ENCODE results near the gene NOTCH2.

The NOTCH2 gene

DNA sequence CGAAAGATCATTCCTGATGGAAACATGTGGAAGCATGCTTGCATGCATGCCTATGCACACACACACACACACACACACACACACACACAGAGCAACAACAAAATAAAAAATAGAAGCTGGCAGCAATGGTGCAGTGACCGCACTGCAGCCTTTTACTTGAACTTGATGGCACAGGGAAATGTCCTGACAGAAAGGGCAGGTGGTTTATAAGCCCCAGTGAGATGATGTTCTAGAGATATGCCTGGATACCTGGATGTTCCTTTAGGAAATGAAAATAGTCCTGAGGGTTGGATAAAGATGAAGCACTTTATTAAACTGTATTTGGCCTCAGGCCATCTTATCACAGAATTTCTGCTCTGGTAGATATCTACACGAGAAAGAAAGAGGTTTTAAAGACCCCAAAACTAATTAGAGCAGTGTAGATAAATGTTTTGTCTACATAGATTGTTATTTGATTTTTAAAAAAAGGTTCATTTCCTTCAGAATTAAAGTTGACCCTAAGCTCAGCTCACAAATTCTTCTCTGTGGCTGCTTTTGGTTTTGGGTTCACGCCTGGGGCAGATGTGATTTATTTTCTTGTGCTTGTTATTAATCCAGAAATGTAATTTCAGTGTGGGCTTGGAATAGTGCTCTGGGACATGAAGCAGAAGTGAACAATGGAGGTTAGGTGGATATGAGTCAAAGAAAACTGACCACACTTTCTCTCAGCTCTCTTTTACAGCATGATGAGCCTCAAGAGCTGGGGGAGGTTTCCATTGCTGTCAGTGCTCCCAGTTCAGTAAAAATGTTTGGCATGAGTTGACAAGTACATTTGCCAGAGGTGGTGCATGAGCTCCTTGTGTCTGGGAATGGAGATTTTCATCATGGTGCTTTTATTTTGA lies 196.1 kb downstream of the NOTCH2 start:
- DNase-seq (ENCODE audit: low spot score): peak; percentile 54

DNA sequence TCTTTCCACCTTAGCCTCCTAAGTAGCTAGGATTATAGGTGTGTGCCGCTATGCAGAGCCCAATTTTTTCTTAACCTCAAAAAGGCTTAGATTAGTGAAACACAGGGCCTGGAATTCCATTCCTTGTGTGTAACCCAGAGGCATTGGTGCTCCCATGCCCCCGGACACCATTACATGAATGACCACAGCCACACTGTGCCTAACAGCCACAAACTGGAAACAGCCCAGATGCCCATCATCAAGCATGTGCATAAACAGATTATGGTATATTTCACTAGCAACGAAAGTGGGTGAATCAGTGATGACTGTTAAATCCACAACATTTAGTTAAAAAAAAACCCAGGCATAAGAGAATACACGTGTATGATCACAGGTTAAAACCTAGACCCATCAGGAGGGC lies 197.6 kb downstream of the NOTCH2 start:
- no peak for DNase-seq (ENCODE audit: low spot score)

DNA sequence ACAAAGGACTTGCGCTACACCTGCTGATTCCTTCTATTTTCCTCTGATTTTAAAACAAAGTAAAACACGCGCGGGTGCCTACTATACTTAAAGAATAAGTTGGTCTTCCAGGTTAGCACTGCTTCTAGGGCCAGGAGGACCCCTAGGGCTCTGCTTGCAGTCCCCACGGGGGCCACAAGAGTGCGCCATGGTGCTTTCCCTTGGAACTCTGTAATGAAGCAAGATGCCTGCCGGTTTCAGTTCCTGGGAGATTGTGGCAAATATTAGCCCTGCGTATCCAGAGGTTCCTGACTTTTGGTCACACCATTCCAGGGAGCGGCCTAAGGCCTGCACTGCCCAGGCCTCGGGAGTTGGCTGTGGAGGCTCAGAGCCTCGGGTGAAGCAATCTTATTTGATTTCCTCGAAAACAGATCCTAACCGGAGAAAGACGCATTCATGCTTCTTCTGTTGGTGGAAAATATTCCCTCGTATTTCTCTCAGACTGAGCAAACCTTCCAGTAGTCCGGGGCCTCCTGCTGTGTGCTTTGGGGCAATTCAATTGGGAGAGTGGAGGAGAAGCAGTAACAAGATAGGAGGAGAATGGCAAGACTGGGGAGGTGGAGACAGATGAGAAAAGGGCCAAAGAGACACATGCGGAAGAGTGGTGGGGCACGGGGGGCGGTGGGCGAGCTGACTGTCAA lies 198.4 kb downstream of the NOTCH2 start:
- peak; percentile 90 for DNase-seq (ENCODE audit: low spot score)

DNA sequence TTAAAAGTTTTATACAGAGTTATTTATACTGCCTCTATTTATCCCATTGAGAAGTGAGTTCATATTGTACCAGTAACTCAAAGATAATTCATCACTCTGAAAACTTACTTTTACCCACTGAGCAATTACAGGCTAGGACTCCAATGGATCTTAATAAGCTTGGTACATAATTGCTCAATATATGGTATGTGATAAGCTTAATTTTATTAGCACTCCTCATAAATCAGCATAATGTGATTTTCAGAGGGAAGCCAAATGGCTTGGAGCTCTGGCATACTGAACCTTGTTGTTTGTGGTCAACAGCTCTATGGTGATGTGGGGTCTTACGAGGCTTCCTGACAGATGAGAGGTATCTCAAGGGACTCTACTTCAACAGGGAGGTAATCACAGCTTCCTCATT lies 199.5 kb downstream of the NOTCH2 start:
- no peak for DNase-seq (ENCODE audit: low spot score)

DNA sequence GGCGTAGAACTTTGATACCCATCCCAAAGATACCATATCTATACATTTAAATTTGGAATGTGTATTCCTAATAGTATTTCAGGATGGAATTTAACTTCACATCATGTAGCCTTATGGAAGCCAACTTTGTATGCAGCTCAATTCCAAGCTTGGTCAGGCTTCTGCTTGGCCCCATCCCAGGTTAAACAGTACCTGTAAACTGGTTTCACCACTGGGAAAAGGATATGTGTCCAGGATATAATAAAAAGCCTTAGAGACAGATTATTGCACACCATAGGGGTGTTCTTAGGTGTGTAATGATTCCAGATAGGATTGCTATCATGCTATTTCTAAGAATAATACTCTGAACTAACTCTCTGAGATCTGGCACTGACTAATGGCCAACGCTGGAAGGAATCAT lies 201.3 kb downstream of the NOTCH2 start:
- DNase-seq (ENCODE audit: low spot score): no peak

DNA sequence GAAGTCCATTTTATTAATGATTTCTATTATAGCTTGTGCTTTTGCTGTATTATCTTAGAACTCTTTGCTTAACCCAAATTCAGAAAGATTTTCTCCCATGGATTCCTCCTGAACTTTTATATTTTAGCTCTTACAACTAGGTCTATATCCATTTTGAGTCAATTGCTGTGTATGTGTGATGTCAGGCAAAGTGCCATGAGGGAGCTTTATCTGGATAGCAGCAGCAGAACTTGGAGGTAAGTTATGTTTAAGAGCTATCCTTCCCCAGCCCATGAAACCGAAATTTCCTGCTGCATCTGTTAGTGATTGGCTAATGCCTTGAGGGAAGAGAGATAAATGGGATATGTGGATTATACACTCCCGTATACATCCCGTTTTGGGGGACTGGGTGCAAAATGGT lies 203.0 kb downstream of the NOTCH2 start:
- DNase-seq (ENCODE audit: low spot score): no peak

DNA sequence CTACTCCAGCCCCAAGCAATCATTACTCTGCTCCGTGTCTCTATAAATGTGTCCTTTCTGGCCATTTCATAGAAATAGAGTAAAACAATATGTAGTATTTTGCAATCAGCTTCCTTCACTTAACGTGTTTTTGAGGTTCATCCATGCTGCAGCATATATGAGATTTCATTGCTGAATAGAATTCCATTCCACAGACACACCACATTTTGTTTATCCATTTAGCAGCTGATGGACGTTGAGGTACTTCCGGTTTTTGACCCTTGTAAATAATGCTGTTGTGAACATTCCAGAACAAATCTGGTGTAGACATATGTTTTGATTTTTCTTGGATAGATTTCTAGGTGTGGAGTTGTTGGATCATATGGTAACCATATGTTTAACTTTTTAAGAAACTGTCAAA lies 203.8 kb downstream of the NOTCH2 start:
- DNase-seq (ENCODE audit: low spot score): peak; percentile 4

DNA sequence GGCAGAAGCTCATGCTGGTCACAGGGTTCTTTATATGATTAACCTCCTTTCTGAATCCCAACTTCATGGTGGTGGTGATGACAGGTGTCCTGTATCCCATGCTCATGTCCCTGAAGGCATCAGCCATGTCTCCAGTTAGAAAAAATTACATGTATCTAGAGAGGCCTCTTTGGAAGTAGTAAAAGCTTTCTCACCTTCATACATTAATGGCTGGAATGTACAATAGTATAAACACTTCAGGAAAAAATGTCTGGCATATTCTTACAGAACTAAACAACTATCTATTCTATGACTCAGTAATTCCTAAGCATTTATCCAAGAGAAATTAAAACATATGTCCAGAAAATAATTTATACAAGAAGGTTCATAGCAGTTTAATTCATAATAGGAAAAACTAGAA lies 207.2 kb downstream of the NOTCH2 start:
- DNase-seq (ENCODE audit: low spot score): no peak
